ENCODE measurements around the gene SLC9A1. TPM values are rescaled to one million over a fixed set of nuclear protein-coding genes. Genes with fewer than 3 reads are reported as not detected.

Gene SLC9A1
- total and polyA plus RNA-seq, 10 of the 15 experiments (the other 5 are each of a cell fraction or from before 2014, with no cell fraction given), result 0.87 to 21.4 (median 4.3) TPM

- TF ChIP-seq ZNF592 (IDR thresholded peaks at IDR 0.05), result peak; percentile 74; the same call in 1 of the 2 replicates
- no peak for TF ChIP-seq FOXK2 (IDR thresholded peaks at IDR 0.05)
- 0 out of 2 replicates have a peak, but pooled peaks have one; percentile 7 for TF ChIP-seq PKNOX1 (IDR thresholded peaks at IDR 0.05)
- TF ChIP-seq TARDBP (IDR thresholded peaks at IDR 0.05; ENCODE audit: borderline replicate concordance), result 0 out of 2 replicates have a peak, but pooled peaks have one; percentile 2
- no peak for TF ChIP-seq ELK1 (IDR thresholded peaks at IDR 0.05; ENCODE audit: low read depth, low read length)
- no peak for TF ChIP-seq CBX3 (IDR thresholded peaks at IDR 0.05; ENCODE audit: borderline replicate concordance, low read depth)
- TF ChIP-seq USF1 (IDR thresholded peaks at IDR 0.05; ENCODE audit: borderline replicate concordance, extremely low read length, insufficient read depth, low read depth, low read length), result peak; percentile 75
- TF ChIP-seq MTA2 (IDR thresholded peaks at IDR 0.05; ENCODE audit: low read depth), result peak; percentile 36
- no peak for TF ChIP-seq STAT1 (conservative IDR thresholded peaks at IDR 0.05)
- TF ChIP-seq CREB1 (IDR thresholded peaks at IDR 0.05; ENCODE audit: low read depth), result 0 out of 2 replicates have a peak, but pooled peaks have one; percentile 32
- no peak for TF ChIP-seq MLLT1 (IDR thresholded peaks at IDR 0.05)
- TF ChIP-seq ZBED1 (IDR thresholded peaks at IDR 0.05; ENCODE audit: borderline replicate concordance), result no peak
- no peak for TF ChIP-seq NFYA (IDR thresholded peaks at IDR 0.05; ENCODE audit: borderline replicate concordance, low read depth, low read length)
- TF ChIP-seq ZNF622 (IDR thresholded peaks at IDR 0.05), result no peak
- TF ChIP-seq NR2C1 (IDR thresholded peaks at IDR 0.05), result no peak
- TF ChIP-seq ZBTB11 (CRISPR knock-in tag; IDR thresholded peaks at IDR 0.05), result no peak
- no peak for TF ChIP-seq BCL11A (IDR thresholded peaks at IDR 0.05; ENCODE audit: low read depth, low read length)
Observed at GRCh38 chr1:27106561-27107323, 48.2 kb downstream of the SLC9A1 start (continued).

Data from GM12878 (cell line).